ENCODE data around the gene MAGEF1.

The MAGEF1 gene

GRCh38 chr3:184711493-184712247 is at the start of gene MAGEF1:
MAGEF1 (minus strand) TSS chr3:184712064; CDS start chr3:184711821, 243 bp downstream.
- peak; percentile 44 to 49 for DNase-seq (ENCODE audit: low read depth in 2 of 2)

GRCh38 chr3:184761075-184761841 is 49.4 kb upstream of the MAGEF1 start:
- DNase-seq (ENCODE audit: low read depth in 2 of 2), result no peak

GRCh38 chr3:184760337-184761074 is 48.6 kb upstream of the MAGEF1 start:
- no peak for DNase-seq (ENCODE audit: low read depth in 2 of 2)

GRCh38 chr3:184759666-184760200 is 47.9 kb upstream of the MAGEF1 start:
- no peak for DNase-seq (ENCODE audit: low read depth in 2 of 2)

GRCh38 chr3:184758056-184758455 is 46.2 kb upstream of the MAGEF1 start:
- DNase-seq (ENCODE audit: low read depth in 2 of 2), result no peak

GRCh38 chr3:184757022-184757651 is 45.3 kb upstream of the MAGEF1 start:
- DNase-seq (ENCODE audit: low read depth in 2 of 2), result no peak

- no peak for DNase-seq (ENCODE audit: low read depth in 2 of 2)
These were observed 44.5 kb upstream of the MAGEF1 start for GRCh38 chr3:184756151-184757021.

- no peak for DNase-seq (ENCODE audit: low read depth in 2 of 2)
These were observed 43.5 kb upstream of the MAGEF1 start for GRCh38 chr3:184755315-184755731.

- no peak for DNase-seq (ENCODE audit: low read depth in 2 of 2)
These were observed 40.5 kb upstream of the MAGEF1 start for GRCh38 chr3:184752361-184752760.

GRCh38 chr3:184751204-184752040 is 39.6 kb upstream of the MAGEF1 start:
- DNase-seq (ENCODE audit: low read depth in 2 of 2), result no peak

- no peak for DNase-seq (ENCODE audit: low read depth in 2 of 2)
These were observed 38.7 kb upstream of the MAGEF1 start for GRCh38 chr3:184750349-184751083.

- DNase-seq (ENCODE audit: low read depth in 2 of 2), result no peak
These were observed 37.4 kb upstream of the MAGEF1 start for GRCh38 chr3:184749168-184749744.

GRCh38 chr3:184748219-184749135 is 36.6 kb upstream of the MAGEF1 start:
- no peak for DNase-seq (ENCODE audit: low read depth in 2 of 2)

GRCh38 chr3:184746131-184747120 is 34.6 kb upstream of the MAGEF1 start:
- DNase-seq (ENCODE audit: low read depth in 2 of 2), result no peak

GRCh38 chr3:184745526-184745925 is 33.7 kb upstream of the MAGEF1 start:
- DNase-seq (ENCODE audit: low read depth in 2 of 2), result no peak

- DNase-seq (ENCODE audit: low read depth in 2 of 2), result no peak
These were observed 31.4 kb upstream of the MAGEF1 start for GRCh38 chr3:184743248-184743647.

All from stimulated activated CD8-positive, alpha-beta memory T cell treated with anti-CD3 and anti-CD28 coated beads, Interleukin-15, amount 100 ng/mL, for 4 hours (primary cell).